RWPE1 (cell line): Measurements from ENCODE around the gene RNF130.
A peak's percentile ranks its signal among the peaks of the same experiment; 100 is the strongest.

Experiments
- CTCF ChIA-PET: fragments of 350-600 bp; sonication (Branson Sonifier 250); formaldehyde crosslinking; extraction: SDS; loops from one replicate; lab custom pipeline; 2021; lab: Yijun Ruan, JAX
- POLR2A ChIA-PET: fragments of 400-600 bp; formaldehyde crosslinking; extraction: SDS; loops from one replicate; lab custom pipeline; 2020; ENCODE audit warnings: antibody characterized with exemption; ENCODE audit not compliant: low non-redundant PET; lab: Yijun Ruan, JAX
- DNase-seq: peaks from one replicate; pipeline ENCODE4 v3.0.0; 2012; ENCODE audit warnings: low spot score
- H3K27ac ChIP-seq: fragments of 450-650 bp; 2 replicates; pipeline ENCODE4 v1.5.1; 2017
- CTCF ChIP-seq: fragments of 450-650 bp; conservative IDR thresholded peaks from 2 replicates; pipeline ENCODE4 v1.5.1; 2017; ENCODE audit warnings: low read depth, mild to moderate bottlenecking

The RNF130 gene

GRCh38 chr5:179986328-179986727 lies 85.2 kb downstream of the RNF130 start:
- ChIA-PET POLR2A (no interaction called here), CTCF (no interaction called here)
- no peak for DNase-seq
- no peak for TF ChIP-seq CTCF
- no peak overlapping the region for H3K27ac ChIP-seq

GRCh38 chr5:179981636-179982035 lies 89.9 kb downstream of the RNF130 start:
- CTCF ChIA-PET = no interaction called here
- DNase-seq = no peak
- H3K27ac ChIP-seq = no peak overlapping the region
- POLR2A ChIA-PET = no interaction called here
- TF ChIP-seq CTCF = no peak

- DNase-seq = no peak
- TF ChIP-seq CTCF = no peak
- no peak overlapping the region for H3K27ac ChIP-seq
- CTCF ChIA-PET = no interaction called here
- POLR2A ChIA-PET = no interaction called here
Observed at GRCh38 chr5:179980767-179981166, 90.8 kb downstream of the RNF130 start.

- no peak for DNase-seq
- ChIA-PET CTCF (no interaction called here), POLR2A (no interaction called here)
- no peak overlapping the region for H3K27ac ChIP-seq
- TF ChIP-seq CTCF = no peak
Observed at GRCh38 chr5:179978792-179979191, 92.8 kb downstream of the RNF130 start.

GRCh38 chr5:179975713-179976134 lies 95.8 kb downstream of the RNF130 start:
- ChIA-PET POLR2A (no interaction called here), CTCF (interaction anchor here (0.6 kb wide), 1 partner anchor 609 kb away, joined by 3 read pairs; no protein-coding TSS in a partner anchor)
- no peak for TF ChIP-seq CTCF
- H3K27ac ChIP-seq = no peak overlapping the region
- no peak for DNase-seq

- no peak overlapping the region for H3K27ac ChIP-seq
- CTCF ChIA-PET = interaction anchor here (0.6 to 0.7 kb wide), 4 partner anchors 50 to 609 kb away, joined by 3 to 4 read pairs (median 4); no protein-coding TSS in a partner anchor
- DNase-seq = no peak
Observed at GRCh38 chr5:179974946-179975712, 96.4 kb downstream of the RNF130 start.

More at GRCh38 chr5:179974946-179975712, 96.4 kb downstream of the RNF130 start:
- POLR2A ChIA-PET = no interaction called here
- peak; percentile 43 for TF ChIP-seq CTCF
